B cell (primary cell): Measurements from ENCODE around the gene CAMK1. TPM values are rescaled to one million over a fixed set of nuclear protein-coding genes. Genes with fewer than 3 reads are reported as not detected.

Experiments used
- ATAC-seq: fragments of 200-7000 bp; cut with Tn5 transposase; one replicate; pipeline ENCODE4 v1.10.0; 2021; ENCODE audit warnings: low read depth, mild to moderate bottlenecking, moderate number of reproducible peaks, moderate library complexity
- CTCF ChIA-PET: fragments of 350-600 bp; sonication (Branson Sonifier 250); formaldehyde crosslinking; loops from one replicate; lab custom pipeline; 2021; ENCODE audit warnings: antibody characterized with exemption, inconsistent platforms; lab: Charles Lee
- POLR2A ChIA-PET: fragments of 350-600 bp; sonication (Branson Sonifier 250); formaldehyde crosslinking; loops from one replicate; lab custom pipeline; 2021; ENCODE audit warnings: antibody characterized with exemption; lab: Charles Lee
- DNase-seq: peaks from one replicate; pipeline ENCODE4 v3.0.0; 2013
- H2AFZ ChIP-seq: 2 replicates; pipeline ENCODE4 v1.6.1; 2012; ENCODE audit warnings: mild to moderate bottlenecking, low read depth, low read length; ENCODE audit not compliant: insufficient read depth, poor library complexity, severe bottlenecking
- H3K27ac ChIP-seq, 2 donors: 1 replicate in 1 of 2; 2 replicates in 1 of 2; pipeline ENCODE4 v1.5.1; 2012 to 2013; ENCODE audit warnings: low read length in 2 of 2, mild to moderate bottlenecking in 2 of 2, moderate library complexity in 1 of 2
- H3K27me3 ChIP-seq, 4 experiments: fragments of 200-600 bp in 1 of 4; sonication (generic) in 1 of 4; replicated peaks in 1 of 4; 1 replicate in 2 of 4; 2 replicates in 2 of 4; pipeline versions ENCODE4 v1.6.1 to v1.7.0; 2013 to 2016; ENCODE audit warnings: low read length in 3 of 4, mild to moderate bottlenecking in 2 of 4, mixed read lengths in 1 of 4, moderate library complexity in 1 of 4; ENCODE audit not compliant: insufficient read depth in 4 of 4, control insufficient read depth in 3 of 4; ENCODE audit errors: control extremely low read depth in 1 of 4
- H3K36me3 ChIP-seq, 2 experiments: replicated peaks in 1 of 2; 1 replicate in 1 of 2; 2 replicates in 1 of 2; pipeline versions ENCODE4 v1.6.1 to v1.7.1; 2013; ENCODE audit warnings: low read length in 1 of 2; ENCODE audit not compliant: insufficient read depth in 2 of 2, control insufficient read depth in 1 of 2; ENCODE audit errors: control extremely low read depth in 1 of 2, extremely low read depth in 1 of 2
- H3K4me1 ChIP-seq, 2 donors: fragments of 200-600 bp in 1 of 2; sonication (generic) in 1 of 2; 1 replicate in 1 of 2; 2 replicates in 1 of 2; pipeline versions ENCODE4 v1.5.1 to v1.6.1; 2013 to 2017; ENCODE audit warnings: low read length in 2 of 2; ENCODE audit not compliant: control insufficient read depth in 2 of 2, insufficient read depth in 2 of 2
- H3K4me2 ChIP-seq: replicated peaks from 2 replicates; pipeline ENCODE3; 2012; ENCODE audit warnings: mild to moderate bottlenecking, low read depth, low read length; ENCODE audit not compliant: poor library complexity, severe bottlenecking
- H3K4me3 ChIP-seq, 5 experiments: fragments of 200-600 bp in 1 of 5; sonication (generic) in 1 of 5; 1 replicate in 3 of 5; 2 replicates in 2 of 5; pipeline versions ENCODE4 v1.5.1 to v1.7.0; 2011 to 2016; ENCODE audit warnings: low read length in 4 of 5, mild to moderate bottlenecking in 4 of 5, low read depth in 2 of 5, control low read depth in 1 of 5, moderate library complexity in 1 of 5; ENCODE audit not compliant: insufficient read depth in 1 of 5; ENCODE audit errors: control extremely low read depth in 1 of 5, extremely low read depth in 1 of 5
- H3K79me2 ChIP-seq: fragments of 200-600 bp; sonication (generic); one replicate; pipeline ENCODE4 v1.6.0; 2016; ENCODE audit warnings: low read length; ENCODE audit not compliant: control insufficient read depth, insufficient read depth
- H3K9ac ChIP-seq: fragments of 200-600 bp; sonication (generic); 2 replicates; pipeline ENCODE4 v1.6.1; 2017; ENCODE audit warnings: mild to moderate bottlenecking, low read length, moderate library complexity
- H3K9me3 ChIP-seq, 3 donors: one replicate each; pipeline versions ENCODE4 v1.6.1 to v1.7.1; 2013; ENCODE audit warnings: low read length in 2 of 3; ENCODE audit not compliant: control insufficient read depth in 2 of 3, insufficient read depth in 1 of 3; ENCODE audit errors: control extremely low read depth in 1 of 3
- H4K20me1 ChIP-seq: 2 replicates; pipeline ENCODE4 v1.6.0; 2012; ENCODE audit warnings: mild to moderate bottlenecking, low read length; ENCODE audit not compliant: insufficient read depth, control insufficient read depth, poor library complexity, severe bottlenecking
- H3K27ac Mint-ChIP-seq: one replicate; pipeline ENCODE4 v1.8.0; 2021; ENCODE audit warnings: mixed read lengths
- H3K27me3 Mint-ChIP-seq: one replicate; pipeline ENCODE4 v1.8.0; 2021; ENCODE audit warnings: mixed read lengths
- H3K4me1 Mint-ChIP-seq: one replicate; pipeline ENCODE4 v1.8.0; 2021; ENCODE audit warnings: mixed read lengths
- H3K4me3 Mint-ChIP-seq: one replicate; pipeline ENCODE4 v1.8.0; 2021; ENCODE audit warnings: mixed read lengths
- H3K9me3 Mint-ChIP-seq: one replicate; pipeline ENCODE4 v1.8.0; 2022; ENCODE audit warnings: mixed read lengths; ENCODE audit not compliant: insufficient read depth
- CTCF ChIP-seq: fragments of 200-600 bp; IDR thresholded peaks from one replicate; pipeline ENCODE4 v1.8.0; 2022; ENCODE audit warnings: antibody characterized with exemption, mild to moderate bottlenecking
- EZH2 ChIP-seq: IDR thresholded peaks from 2 replicates; pipeline ENCODE4 v1.6.1; 2012; ENCODE audit warnings: borderline replicate concordance, low read depth, mild to moderate bottlenecking, moderate library complexity, low read length; ENCODE audit not compliant: insufficient read depth, poor library complexity, severe bottlenecking
- WGBS: methylation state at CpG from one replicate; pipeline ENCODE4 v1.1.5; 2013; ENCODE audit warnings: missing lambda C conversion rate; ENCODE audit not compliant: insufficient coverage; 5-methylcytosine and 5-hydroxymethylcytosine counted together
- intact Hi-C: fragments of 100-400 bp; cut with micrococcal nuclease; formaldehyde crosslinking; loops from one replicate; pipeline ENCODE4 v1.10.0; 2022
- polyA plus RNA-seq: library from polyadenylated mRNA; depleted of rRNA; stranded (reverse); fragments of >200 nt; gene quantifications from 2 replicates; pipeline ENCODE4 v1.2.3, GENCODE V29; 2012
- total RNA-seq, 2 donors: library from RNA; stranded (reverse); fragments of 120-200 nt in 1 of 2; gene quantifications; 1 replicate in 1 of 2; 2 replicates in 1 of 2; pipeline versions ENCODE4 v1.2.3 to v1.2.4, GENCODE V29; 2013 to 2022

Gene CAMK1
- total and polyA plus RNA-seq, 2 donors (not counting 1 experiment from before 2014, with no cell fraction given) = 0.57 to 0.82 TPM

- no peaks in the 10 kb centered on the region for H3K27me3 Mint-ChIP-seq
- peaks cover 11 to 22% of the 10 kb centered on the region in 2 donors for H3K4me1 ChIP-seq
- intact Hi-C loops = no loop called here
These were observed 18.0 kb upstream of the CAMK1 start for GRCh38 chr3:9787714-9788113.

More at GRCh38 chr3:9787714-9788113, 18.0 kb upstream of the CAMK1 start:
- peaks cover 26% of the 10 kb centered on the region for H3K4me1 Mint-ChIP-seq
- ChIA-PET CTCF (interaction anchor here (0.6 to 1.0 kb wide), 2 partner anchors 146 to 196 kb away, joined by 3 read pairs; partner anchors contain the start of gene CRELD1), POLR2A (interaction anchor here (1.1 kb wide), 1 partner anchor 103 kb away, joined by 4 read pairs; the partner anchor contains the start of gene JAGN1)
- Histone ChIP-seq H3K79me2 (peaks cover 40% of the 10 kb centered on the region), H4K20me1 (no peaks in the 10 kb centered on the region), H3K4me2 (no peak overlapping the region), H3K27ac (no peak overlapping the region), H3K4me3 (no peak overlapping the region), H2AFZ (no peak overlapping the region), H3K9me3 (no peaks in the 10 kb centered on the region), H3K27me3 (no peaks in the 10 kb centered on the region), H3K9ac (no peak overlapping the region), H3K36me3 (peaks cover 2 to 57% of the 10 kb centered on the region in 2 experiments)
- no peaks in the 10 kb centered on the region for H3K9me3 Mint-ChIP-seq
- no peak overlapping the region for H3K4me3 Mint-ChIP-seq
- ATAC-seq (no peak), DNase-seq (no peak)
- no peak overlapping the region for H3K27ac Mint-ChIP-seq
- 100% methylated on average over 3 of the region's 6 CpGs for WGBS
- no peak for TF ChIP-seq CTCF
- TF ChIP-seq EZH2 = no peak
